ENCODE results near the gene TM2D3.

Gene TM2D3, protein sequence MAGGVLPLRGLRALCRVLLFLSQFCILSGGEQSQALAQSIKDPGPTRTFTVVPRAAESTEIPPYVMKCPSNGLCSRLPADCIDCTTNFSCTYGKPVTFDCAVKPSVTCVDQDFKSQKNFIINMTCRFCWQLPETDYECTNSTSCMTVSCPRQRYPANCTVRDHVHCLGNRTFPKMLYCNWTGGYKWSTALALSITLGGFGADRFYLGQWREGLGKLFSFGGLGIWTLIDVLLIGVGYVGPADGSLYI

DNA sequence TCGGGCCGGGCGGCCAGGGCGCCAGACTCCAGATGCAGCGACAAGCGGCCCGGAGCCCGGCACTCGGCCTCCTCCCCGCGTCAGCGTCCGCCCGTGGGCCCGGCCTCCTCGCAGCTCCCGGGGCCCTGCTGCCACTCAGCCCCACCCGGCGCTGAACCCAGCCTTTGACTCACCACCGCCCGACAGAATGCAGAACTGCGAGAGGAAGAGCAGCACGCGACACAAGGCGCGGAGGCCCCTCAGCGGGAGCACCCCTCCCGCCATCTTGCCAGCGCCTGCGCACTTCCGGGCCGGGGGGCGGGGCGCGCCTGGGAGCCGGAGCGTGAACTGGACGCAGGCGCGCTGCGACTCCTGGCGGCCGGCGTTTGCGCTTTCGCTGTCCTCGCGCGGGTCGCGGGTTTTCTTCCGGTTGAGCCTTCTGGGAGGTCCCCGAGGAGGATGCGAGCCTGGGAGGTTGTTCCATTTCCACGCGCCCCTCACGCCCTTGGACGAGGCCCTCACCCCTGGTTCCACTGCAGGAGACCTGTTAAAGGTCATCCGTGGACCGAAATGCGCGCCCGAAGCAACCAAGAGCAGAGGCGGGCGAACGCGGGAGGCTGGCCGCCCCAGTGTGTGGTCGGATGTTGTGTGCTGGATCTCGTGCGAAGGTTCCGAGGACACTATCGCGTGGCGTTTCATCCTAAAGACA is at the start of gene TM2D3:
TM2D3 (minus strand) TSS at position 284 of the 688 bp plus-strand sequence; CDS start at position 264, 20 bp downstream.
- peak; percentile 84 for DNase-seq

DNA sequence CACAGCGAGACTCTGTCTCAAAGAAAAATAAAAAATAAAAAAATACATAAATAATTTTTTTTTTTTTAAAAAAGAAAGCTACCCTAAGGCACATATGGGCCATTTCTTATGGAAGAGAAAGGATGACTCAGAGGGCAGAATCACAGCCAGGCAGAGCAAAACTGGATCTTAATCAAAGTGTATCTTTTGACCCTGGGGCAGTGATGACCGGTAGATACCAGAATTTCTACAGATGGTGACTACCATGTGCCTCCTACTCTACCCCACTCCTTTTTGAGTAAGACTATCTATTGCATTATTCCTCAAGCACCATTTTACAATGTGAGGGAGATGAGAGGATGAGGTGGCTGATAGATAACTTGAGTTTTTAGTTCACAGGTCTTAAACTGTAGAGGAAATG is 46.1 kb upstream of the TM2D3 start:
- no peak for DNase-seq

DNA sequence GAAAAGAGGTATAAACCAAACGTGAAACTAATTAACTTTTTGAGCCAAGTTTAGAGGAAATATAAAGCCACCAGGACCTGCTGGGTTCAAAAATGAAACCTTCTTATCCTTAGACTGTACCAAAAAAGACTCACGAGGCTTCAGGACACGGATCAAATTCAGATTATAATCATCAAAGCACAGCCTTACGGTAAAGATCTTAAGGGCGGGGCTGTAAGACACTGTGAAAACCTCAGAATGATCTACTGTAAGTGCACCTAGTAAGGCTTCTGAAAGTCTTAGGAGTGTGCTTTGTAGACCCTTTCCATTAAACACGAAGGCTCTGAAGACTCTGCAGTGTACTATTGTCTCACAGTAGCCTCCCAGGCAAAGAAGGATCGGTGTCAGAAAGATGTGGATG is 45.3 kb upstream of the TM2D3 start:
- DNase-seq: no peak

DNA sequence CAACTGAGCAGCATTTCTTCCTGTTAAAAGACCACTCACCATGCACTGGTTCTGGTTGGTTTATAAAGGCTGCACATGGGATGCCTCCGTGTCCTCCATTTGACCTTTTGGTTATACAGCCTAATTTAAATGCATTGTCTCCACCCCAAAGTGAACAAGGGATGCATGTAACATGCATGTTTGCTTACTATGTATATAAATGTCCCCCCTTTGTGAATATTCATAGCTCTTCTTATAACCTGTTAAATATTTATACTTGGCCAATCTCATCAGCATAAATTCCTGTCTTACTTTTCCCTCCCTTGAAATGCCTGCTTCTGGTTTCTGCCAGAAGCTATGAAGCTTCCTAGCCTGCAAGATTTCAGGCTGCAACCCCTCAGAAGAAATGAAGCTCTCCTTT is 44.6 kb upstream of the TM2D3 start:
- DNase-seq: no peak

DNA sequence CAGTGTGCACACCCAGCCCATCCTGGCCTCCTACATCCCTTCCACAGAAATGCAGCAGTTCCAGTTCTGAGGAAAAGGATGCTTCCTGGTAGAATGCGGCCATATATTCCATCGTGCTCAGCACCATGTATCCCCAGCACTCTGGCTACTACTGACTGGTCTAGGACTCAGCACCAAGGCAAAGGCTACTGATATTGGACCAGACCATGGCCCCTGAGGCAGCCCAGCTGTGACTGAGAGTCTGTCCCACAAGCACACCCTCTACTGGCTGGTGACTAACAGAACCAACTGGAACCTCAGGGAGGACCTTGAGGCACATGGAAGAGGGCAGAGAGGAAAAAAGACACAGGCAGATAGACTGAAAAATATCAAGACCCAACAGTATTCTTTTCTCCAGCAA is 42.1 kb upstream of the TM2D3 start:
- DNase-seq: no peak

DNA sequence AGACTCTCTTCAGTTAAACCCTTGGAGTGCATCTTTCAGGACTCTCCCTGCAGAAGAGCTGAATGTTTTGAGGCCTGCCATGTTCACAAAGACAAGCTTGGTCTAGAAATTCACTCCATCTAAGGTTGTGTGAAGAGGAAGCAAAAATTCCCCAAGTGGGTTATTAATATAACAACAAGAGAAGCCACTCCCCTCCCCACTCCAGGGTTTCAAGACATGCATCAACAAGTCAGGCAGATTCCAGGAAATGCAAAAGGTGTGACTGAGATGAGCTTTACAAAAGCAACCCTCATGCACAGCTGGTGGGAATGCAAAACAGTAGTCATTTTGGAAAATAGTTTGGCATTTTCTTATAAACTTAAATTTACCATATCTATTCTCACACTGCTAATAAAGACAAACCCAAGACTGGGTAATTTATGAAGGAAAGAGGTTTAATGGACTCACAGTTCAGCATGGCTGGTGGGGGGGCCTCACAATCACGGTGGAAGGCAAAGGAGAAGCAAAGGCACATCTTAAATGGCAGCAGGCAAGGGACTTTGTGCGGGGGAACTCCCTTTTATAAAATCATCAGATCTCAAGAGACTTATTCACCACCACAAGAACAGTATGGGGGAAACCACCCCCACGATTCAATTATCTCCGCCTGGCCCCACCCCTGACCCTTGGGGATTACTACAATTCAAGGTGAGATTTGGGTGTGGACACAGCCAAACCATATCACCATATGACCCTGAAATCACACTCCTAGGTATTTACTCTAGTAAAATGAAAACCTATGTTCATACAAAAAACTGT is 40.8 kb upstream of the TM2D3 start:
- no peak for DNase-seq

DNA sequence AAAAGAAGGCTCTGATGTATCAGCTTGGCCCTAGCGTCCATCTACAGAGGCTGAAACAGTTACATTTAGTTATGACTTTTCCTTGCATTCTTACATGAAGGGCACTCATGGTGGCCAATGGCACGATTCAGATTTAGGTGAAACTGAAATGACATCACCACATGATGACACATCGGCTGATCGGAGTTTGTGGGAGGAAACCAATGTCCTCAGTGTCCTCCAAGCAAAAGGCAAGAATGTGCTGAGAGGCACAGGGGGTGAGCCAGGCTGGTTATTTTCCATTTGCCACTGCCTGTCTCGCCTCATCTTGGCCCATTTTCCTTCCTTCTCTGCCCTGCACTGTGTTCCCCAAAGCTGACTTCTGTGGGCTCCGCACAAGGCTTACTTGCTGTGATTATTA is 37.7 kb upstream of the TM2D3 start:
- DNase-seq: no peak

DNA sequence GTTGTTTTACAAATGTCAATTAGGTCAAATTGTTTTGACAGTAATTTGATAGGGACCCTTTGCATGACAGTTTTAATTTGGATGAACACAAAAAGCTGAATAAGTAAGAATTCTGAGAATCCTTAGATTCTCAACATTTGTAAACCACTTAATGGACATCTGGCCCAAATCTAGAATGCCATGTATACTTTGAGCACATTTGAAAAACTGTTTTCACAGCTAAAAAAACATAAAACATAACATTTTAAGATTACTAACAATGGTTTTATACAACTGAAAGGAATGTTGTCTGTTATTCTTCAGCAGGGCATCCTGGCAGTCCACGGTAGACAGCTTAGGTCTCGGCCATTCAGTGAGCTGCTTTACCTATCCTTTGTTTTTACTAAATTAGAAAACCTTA is 34.5 kb upstream of the TM2D3 start:
- no peak for DNase-seq

DNA sequence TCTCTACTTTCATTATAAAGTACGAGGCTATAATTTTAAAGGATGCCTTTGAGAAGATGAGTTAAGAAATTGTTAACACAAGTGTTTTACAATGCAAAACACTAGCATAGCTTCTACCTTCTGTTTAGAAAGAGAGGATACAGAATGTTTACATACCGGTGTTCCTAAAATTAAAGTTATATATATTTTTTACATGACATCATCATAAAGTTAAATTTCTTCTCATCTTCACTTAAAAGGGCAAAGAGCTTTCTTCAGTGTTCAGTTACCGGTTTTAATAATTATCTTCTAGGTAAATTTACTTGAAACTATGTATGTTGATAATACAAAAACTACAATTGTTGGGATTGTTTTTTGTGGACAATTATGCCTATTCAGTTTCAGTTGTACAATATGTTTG is 32.7 kb upstream of the TM2D3 start:
- no peak for DNase-seq

DNA sequence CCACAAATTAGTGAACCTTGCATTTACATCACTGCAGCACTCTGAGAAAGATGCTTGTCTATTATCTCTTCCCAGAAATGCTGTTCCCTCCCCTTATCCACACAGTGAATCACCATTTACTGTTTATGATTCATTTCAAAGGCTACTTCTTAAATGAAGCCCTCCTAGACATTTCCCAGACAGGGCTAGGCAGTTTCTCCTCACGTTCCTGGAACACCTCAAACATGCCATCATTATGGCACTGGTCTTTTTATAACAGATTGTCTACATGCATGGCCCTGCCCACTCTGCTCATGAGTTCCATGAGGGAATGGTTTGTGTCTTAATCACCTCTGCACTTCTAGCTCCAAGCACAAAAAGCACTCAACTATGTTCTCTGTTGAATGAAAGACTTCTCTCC is 32.2 kb upstream of the TM2D3 start:
- no peak for DNase-seq

DNA sequence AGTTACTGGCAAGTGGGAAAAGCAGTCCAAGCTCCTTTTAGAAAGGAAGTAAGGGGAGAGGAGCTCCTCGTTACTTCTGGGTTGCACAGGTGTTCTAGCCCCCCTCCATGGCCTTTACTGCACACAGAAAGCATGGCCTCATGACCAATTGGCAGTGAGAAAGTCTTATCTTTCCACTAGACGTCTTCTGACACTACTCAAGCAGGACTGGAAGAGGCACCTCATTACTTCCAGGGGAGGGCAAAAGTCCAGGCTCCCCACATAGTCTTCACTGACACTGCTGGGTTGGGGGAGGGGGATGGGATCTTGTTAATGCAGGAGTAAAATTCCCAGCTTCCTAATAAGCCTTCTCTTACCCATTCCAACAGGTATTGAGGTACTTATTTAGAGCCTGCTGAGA is 27.6 kb upstream of the TM2D3 start:
- no peak for DNase-seq

DNA sequence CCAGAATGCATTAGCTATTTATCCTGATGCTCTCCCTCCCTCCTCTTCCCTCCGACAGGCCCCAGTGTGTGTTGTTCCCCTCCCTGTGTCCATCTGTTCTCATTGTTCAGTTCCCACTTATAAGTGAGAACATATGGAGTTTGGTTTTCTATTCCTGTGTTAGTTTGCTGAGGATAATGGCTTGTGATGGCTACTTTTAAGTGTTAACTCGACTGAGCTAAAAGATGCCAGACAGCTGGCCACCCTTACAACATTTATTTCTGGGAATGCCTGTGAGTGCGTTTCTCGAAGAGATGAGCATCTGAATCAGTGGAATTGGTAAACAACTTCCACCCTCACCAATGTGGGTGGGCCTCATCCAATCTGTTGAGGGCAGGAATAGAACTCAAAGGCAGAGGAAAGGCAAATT is 24.7 kb upstream of the TM2D3 start:
- no peak for DNase-seq

DNA sequence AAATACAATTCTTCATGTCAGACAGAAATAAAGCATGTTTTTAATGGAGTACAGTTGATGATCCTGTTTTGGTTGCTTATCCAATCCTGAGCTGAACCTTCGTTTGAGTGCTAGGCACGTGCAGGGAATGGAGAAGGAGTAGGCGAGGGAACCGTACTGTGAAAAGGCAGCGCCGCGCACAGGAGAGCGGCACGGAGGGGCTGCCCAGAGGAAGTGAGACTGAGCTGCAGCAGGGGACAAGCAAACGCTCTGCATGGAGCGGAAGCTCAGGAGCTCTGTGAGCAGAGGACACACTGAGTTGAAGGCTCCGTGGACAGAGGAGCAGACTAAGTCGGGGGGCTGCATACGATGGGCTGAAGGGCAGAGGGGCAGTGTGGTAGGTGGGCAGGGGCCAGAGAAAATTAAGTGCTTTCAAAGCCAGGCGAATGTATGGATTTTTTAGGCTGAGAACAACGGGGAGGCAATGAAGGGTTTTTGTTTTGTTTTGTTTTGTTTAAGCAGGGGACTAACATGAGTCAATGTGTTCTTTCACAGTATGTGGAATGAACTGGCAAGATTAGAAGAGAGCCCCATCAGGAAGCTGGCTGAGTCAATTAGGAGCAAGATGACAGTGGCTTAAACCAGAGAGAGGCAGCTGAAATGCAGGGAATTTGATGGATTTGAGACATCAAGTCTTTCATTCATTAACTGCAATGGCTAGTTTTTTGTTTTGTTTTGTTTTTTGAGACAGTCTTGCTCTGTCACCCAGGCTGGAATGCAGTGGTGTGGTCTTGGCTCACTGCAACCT is 23.8 kb upstream of the TM2D3 start:
- no peak for DNase-seq

DNA sequence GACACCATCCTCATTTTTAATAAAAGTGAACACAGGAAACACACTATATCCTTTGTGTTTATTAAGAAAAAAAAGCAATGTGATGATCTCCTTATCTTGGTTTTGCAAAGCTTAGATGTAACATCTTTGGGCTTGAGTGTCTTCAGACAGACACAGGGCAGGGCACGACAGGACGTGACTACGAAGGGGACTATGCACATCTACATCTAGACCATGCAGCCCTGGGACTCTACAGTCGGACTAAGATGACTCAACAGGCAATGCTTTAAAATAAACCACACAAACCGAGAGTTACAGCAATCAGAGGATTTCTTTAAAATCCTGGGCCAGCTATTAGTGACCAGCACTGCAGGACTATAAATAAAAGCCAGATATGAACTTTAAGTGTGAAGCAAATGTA is 22.8 kb upstream of the TM2D3 start:
- DNase-seq: no peak

DNA sequence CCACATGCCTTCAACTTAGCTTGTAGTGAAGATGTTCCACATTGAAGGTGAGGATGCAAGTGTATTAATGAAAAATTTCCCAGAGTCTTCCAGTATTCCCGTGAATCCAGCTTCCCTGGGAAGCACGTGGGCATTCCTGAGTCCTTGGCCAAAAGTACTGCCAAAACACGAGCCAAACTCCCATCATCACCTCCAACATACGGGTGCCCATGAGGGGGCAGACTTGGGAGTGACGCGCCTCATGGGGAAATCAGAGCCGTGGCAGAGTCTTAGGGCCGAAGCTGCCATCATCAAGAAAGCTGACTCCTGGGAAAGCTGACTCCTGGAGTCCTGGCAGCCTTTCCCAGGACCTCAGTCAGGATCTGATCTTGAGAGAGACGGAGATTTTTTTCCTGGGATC is 20.1 kb upstream of the TM2D3 start:
- no peak for DNase-seq

DNA sequence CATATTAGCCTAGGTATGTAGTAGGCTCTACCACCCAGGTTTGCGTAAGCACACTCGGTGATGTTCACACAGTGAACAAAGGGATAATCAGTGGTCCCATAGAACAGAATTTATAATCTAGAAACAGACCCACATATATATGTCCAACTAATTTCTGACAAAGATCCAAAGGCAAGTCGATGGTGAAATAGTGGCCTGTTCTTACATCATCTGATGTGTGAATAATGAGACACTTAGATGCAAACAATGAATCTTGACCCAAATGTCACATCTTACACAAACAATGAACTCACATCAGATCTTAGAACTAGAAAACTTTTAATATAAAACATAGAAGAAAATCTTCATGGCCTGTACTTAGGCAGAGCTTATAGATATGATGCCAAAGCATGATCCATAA is 17.6 kb upstream of the TM2D3 start:
- DNase-seq: no peak

DNA sequence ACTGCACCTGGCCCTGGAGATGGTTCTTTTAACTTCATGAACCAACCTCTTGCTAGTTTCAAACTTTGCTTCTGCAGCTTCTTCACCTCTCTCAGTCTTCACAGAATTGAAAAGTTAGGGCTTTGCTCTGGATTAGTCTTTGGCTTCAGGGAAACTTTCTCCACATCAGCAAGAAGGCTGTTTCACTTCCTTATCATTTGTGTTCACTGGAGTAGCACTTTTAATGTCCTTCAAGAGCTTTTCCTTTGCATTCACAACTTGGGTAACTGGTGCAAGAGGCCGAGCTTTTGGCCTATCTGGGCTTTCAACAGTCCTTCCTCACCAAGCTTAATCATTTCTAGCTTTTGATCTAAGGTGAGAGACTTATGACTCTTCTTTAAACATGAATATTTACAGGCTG is 15.7 kb upstream of the TM2D3 start:
- no peak for DNase-seq

DNA sequence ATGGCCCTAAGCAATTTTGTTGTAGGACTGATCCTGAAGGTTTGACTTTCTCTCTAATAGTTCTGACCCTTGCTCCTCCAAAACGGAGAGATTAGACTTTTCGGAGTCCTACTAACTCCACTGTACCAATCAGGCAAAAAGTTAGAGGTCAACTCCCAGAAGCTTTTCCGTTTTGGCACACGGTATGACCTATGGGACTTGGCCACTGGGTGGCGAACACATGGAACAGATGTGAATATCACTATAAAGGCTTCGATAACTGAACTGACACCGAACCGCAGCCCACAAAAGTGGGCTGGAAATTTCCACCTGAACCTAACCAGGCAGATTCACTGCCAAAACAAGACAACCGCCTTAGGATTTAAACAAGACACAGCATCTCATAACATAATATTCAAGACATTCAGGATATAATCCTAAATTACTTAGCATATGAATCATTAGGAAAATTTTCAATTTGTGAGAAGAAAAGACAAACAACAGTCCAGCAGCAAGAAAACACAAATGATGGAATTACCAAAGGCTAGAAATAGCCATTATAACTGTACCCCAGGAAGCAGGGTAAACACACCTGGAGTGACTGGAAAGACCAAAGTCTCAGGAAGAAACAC is 12.2 kb upstream of the TM2D3 start:
- no peak for DNase-seq

DNA sequence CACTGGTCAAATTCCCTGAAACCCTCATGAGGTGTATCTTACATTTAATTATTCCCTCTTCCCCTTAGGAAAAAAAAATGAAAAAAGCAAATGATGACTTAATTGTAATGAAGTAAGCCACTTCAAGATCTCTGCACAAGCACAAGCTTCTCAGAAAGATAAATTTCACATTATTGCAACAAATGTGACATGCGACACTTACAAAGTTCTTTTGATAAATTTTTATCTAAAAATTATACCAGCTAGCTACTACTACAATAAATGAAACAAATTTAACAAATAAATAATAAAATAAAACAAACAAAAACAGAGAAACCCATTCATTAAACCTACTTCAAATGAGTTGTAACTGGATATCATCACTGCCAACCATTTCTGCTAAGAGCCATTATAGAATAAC is 10.0 kb upstream of the TM2D3 start:
- no peak for DNase-seq

DNA sequence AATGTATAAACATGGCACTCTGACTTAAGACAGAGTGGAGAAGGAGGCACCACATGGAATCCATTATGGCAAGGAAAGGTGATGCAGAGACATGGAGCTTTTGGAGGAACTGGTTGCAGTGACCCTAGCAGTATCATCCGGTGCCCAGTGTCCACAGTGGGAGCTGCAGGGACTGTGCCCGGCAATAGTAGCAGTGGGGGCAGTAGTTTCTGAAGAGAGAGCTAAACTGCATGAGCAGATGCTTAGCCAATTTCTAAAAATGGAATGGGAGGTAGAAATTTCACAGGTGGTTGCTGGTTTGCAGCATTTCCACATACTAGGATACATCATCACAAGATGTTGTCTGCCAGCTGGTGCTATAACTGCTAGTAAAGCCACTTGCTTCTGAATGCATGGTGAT is 7.8 kb upstream of the TM2D3 start:
- no peak for DNase-seq

DNA sequence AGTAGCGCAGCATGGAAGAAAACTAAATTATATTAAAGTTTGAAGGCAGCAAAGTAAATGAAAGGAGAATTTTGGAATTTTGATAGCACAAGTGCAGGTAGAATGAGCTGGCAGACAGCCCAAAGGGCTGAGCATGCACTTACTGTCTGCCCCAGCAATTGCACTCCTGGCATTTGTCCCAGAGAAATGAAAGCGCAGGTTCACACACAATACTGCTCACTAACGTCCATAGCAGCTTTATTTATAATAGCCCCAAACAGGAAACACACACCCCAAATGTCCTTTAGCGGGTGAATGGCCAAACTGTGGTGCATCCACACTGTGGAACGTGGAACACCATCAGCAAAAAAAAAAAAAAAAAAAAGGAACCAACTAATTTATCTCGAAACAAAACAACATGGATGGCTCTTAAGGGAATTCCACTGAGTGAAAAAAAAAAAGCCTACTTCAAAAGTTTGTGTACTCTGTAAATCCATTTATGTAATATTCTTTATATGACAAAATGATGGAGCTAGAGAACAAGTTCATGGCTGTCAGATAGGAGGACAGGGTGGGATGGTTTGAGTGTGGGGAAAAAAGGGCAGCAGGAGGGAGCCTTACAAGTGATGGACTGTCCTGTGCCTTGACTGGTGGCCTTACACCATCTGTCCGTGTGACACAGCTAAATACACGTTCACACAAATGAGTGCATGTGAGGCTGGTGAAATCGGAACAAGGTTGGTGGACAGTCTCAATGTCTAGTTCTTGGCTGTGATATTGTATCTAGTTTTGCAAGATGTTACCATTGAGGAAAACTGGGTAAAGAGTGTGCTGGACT is 6.0 kb upstream of the TM2D3 start:
- no peak for DNase-seq

DNA sequence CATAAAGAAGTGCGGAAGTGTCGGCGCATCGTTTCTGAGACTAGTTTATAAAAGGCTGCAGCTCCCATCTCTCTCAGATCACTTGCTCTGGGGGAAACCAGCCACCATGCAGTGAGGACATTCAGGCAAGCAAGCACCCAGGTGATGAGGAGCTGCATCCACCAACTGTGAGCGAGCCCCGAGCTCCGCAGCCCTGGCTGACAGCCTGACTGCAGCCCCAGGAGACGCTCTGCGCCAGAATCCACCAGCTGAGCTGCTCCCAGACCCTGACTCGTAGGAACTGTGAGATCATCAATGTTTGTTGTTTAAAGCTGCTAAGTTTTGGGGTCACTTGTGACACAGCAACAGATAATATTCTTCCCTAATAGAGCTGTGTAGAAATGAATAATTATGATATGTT is 5.0 kb upstream of the TM2D3 start:
- DNase-seq: no peak

Measured in NCI-H2227 treated with DMSO at 0.1 percent for 48 hours (cell line).